GM21390 (cell line): ENCODE results near the gene CXCL13.
"Not testable (repeated sequence)": the region's sequence is repeated elsewhere in the genome, so short reads cannot be mapped to it uniquely, and the experiment has no call there.

Source experiments
- ATAC-seq: cut with Tn5 transposase; IDR thresholded peaks from one replicate; pipeline ENCODE4 v1.9.1; 2021; ENCODE audit not compliant: unreplicated experiment

Gene CXCL13

GRCh38 chr4:77600521-77601451 lies 4.8 kb upstream of the CXCL13 start:
- no peak for ATAC-seq

GRCh38 chr4:77601614-77602187 lies 3.9 kb upstream of the CXCL13 start:
- peak; percentile 51 for ATAC-seq

- no peak for ATAC-seq
Observed at GRCh38 chr4:77613267-77613666, 7.6 kb downstream of the CXCL13 start.

- no peak for ATAC-seq
Observed at GRCh38 chr4:77615153-77615552, 9.5 kb downstream of the CXCL13 start.

- ATAC-seq = no peak
Observed at GRCh38 chr4:77617203-77617602, 11.6 kb downstream of the CXCL13 start.

GRCh38 chr4:77618383-77619241 lies 13.0 kb downstream of the CXCL13 start:
- peak; percentile 83 for ATAC-seq

GRCh38 chr4:77619408-77619807 lies 13.8 kb downstream of the CXCL13 start:
- no peak for ATAC-seq

GRCh38 chr4:77621254-77621653 lies 15.6 kb downstream of the CXCL13 start:
- no peak for ATAC-seq

- no peak for ATAC-seq
Observed at GRCh38 chr4:77623091-77623490, 17.5 kb downstream of the CXCL13 start.

- ATAC-seq = no peak
Observed at GRCh38 chr4:77624213-77624612, 18.6 kb downstream of the CXCL13 start.

GRCh38 chr4:77625485-77625884 lies 19.9 kb downstream of the CXCL13 start:
- ATAC-seq = no peak

- peak; percentile 93 for ATAC-seq
Observed at GRCh38 chr4:77629885-77630284, 24.3 kb downstream of the CXCL13 start.

- ATAC-seq = no peak
Observed at GRCh38 chr4:77631276-77631675, 25.7 kb downstream of the CXCL13 start.

- no peak for ATAC-seq
Observed at GRCh38 chr4:77634132-77634785, 28.6 kb downstream of the CXCL13 start.

GRCh38 chr4:77635246-77635645 lies 29.6 kb downstream of the CXCL13 start:
- ATAC-seq = no peak

GRCh38 chr4:77635876-77636275 lies 30.3 kb downstream of the CXCL13 start:
- ATAC-seq = no peak

GRCh38 chr4:77636902-77637301 lies 31.3 kb downstream of the CXCL13 start:
- no peak for ATAC-seq

GRCh38 chr4:77644069-77644468 lies 38.4 kb downstream of the CXCL13 start:
- ATAC-seq = not testable (repeated sequence)

GRCh38 chr4:77650787-77651186 lies 45.2 kb downstream of the CXCL13 start:
- ATAC-seq = no peak

- no peak for ATAC-seq
Observed at GRCh38 chr4:77651820-77652219, 46.2 kb downstream of the CXCL13 start.
